ENCODE measurements around the gene LVRN.

LVRN gene

DNA sequence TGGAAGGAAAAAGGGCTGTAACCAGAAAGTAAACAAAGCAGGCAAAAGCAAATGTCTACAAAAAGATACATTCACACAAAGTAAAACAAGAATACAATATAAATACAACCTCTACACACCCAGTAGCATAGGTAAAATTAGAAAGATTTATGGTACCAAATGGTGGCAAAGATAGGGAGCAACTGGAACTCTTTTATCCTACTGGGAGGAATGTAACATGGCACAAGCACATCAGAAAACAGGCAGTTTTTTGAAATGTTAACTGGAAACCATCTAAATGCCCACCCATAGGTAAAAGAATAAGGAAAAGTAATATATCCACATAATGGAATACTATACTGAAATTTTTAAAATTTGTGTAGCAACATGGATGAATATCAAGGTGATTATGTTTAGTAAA lies 61.3 kb downstream of the LVRN start:
- DNase-seq (ENCODE audit: low read depth in 2 of 3, low spot score in 2 of 3), result no peak

DNA sequence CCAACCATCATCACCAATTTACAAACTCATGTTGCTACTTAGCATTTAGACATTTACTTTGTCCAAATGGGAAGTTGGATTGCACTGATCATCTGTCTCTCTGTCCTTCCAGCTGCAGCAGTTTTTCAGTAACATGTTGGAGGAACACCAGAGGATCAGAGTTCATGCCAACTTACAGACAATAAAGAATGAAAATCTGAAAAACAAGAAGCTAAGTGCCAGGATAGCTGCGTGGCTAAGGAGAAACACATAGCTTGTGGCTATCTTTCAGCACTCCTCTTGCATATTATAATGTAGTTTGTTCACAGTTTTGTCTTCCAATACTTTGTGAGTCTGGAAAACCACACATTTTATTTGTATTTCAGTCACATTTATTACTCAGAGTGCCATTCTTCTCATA lies 63.6 kb downstream of the LVRN start:
- no peak for DNase-seq (ENCODE audit: low read depth in 2 of 3, low spot score in 2 of 3)

DNA sequence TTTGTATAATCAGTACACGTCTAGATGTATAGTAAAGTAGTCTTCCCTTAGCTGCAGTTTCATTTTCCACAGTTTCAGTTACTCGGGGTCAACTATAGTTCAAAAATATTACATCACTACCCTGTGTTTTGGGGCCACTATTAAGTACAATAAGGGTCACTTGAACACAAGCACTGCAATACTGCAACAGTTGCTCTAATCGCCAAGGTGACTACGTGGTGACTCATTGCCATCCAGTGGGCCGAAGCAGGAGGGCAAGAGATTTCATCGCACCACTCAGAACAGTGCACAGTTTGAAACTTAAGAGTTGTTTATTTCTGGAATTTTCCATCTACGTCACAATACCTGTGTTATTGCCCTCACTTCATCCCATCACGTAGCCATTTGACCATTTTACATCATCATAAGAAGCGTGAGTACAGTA lies 69.8 kb downstream of the LVRN start, which contains the start of gene ARL14EPL:
TSS of gene ARL14EPL (plus strand) at position 379 of the 424 bp plus-strand sequence. CDS start 18,994 bp downstream, outside the sequence.
- no peak for DNase-seq (ENCODE audit: low read depth in 2 of 3, low spot score in 2 of 3)

DNA sequence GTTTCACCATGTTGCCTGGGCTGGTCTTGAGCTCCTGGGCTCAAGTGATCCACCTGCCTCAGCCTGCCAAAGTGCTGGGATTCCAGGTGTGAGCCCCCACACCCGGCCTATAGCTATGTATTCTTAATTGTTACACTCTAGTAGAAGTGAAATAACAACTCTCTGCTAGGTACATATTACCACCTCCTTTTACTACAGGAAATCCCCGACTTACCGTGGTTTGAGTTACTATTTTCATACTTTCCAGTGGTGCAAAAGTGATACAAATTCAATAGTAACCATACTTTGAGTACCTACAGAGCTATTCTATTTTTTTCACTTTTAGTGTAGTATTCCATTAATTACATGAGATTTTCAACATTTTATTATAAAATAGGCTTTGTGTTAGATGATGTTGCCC lies 70.7 kb downstream of the LVRN start:
- DNase-seq (ENCODE audit: low read depth in 2 of 3, low spot score in 2 of 3), result no peak

DNA sequence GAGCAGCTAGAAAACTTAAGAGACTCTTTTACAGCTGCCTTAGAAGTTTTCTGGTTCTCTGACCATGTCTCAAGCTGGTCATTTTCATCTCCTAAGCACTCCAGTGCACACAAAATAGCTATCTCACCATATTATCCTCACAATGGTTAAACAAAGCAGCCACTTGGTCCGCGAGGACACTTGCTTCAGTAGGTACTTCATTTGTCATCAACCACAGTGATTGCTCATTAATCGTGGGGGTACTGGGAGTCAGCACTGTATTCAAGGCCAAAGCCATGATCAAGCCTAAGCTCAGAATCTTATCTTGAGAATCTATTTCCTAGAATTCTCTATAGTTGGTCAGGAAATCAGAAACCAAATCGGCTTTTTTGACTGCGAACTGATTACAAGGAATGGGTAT lies 72.8 kb downstream of the LVRN start:
- DNase-seq (ENCODE audit: low read depth in 2 of 3, low spot score in 2 of 3), result no peak

DNA sequence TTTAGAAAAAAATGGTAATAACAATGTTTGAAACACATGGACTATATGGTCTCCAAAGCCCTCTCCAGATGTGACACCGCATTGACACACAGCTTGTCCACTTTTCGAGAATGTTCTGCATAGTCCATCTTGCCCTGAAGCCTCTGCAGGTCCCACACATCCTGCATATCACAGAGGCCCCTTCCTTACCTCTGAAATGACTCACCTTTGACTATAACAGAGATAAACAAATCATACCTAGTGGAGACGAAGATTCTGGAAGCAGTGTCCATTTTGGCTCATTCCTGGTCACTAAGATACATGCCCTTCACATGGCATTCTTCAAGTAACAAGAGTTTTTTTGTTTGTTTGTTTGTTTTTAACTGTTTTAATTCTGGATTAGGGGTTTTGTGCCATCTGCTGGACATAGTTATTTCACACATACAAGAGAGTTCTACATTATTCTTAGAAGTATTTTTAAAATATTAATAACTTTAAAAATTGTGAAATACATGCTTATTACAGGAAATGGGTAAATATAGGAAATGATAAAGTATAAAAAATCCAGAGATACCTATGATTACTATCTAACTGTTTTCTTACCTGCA lies 75.1 kb downstream of the LVRN start:
- DNase-seq (ENCODE audit: low read depth in 2 of 3, low spot score in 2 of 3), result no peak

DNA sequence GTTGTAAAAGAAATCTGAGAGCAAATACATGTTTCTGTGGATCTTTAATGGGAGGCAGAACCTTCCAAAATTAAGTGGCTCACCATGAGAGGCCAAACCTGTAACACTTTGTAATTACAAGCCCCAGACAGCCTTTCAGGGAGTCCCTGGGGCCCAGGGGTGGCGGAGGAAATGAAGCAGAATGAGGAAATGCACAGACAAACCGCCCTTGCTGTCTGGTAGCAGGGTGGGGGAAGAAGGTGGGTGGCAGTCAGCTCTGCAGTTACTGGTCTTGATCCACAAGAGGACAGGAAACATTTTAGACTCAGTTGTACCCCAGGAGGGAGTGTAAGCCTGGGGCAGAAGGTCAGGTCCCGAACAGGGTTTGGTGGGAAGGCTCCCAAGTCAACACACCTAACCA lies 76.5 kb downstream of the LVRN start:
- no peak for DNase-seq (ENCODE audit: low read depth in 2 of 3, low spot score in 2 of 3)

DNA sequence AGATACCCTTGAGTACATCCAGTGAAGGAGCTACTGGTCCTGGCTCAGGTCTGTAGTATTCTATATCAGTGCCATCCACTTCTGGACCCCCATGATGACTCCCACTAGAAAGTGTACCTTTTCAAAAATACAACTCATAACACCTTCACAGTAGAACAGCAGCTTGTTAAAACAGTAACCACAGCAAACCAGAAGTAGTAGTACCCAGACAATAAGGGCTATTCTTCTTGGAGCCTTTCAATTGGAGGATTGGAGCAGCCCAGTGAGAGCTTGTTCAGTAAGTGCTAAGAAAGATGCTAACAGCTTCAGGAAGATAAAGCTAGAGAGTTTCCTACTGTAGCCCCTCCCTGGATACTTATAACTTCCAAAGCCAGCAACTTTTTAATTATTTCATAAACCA lies 80.1 kb downstream of the LVRN start:
- DNase-seq (ENCODE audit: low read depth in 2 of 3, low spot score in 2 of 3), result no peak

DNA sequence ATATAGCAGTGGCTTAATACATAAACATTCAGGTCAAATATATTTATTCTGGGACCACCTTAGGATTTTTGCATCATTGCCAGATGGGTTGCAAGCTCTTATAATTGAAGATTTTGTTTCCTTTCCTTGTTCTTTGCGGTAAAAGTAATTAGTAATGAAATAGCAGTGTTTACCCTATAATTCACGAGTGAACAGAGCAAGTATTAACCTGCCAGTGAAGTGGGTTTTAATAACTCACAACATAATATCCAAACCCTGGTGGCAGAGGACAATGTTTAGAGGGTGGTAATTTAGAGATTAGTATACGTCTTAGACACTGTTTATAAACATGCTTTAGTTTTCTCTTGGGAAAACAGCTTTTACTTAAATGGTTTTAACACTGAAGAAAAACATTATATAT lies 81.8 kb downstream of the LVRN start:
- no peak for DNase-seq (ENCODE audit: low read depth in 2 of 3, low spot score in 2 of 3)

DNA sequence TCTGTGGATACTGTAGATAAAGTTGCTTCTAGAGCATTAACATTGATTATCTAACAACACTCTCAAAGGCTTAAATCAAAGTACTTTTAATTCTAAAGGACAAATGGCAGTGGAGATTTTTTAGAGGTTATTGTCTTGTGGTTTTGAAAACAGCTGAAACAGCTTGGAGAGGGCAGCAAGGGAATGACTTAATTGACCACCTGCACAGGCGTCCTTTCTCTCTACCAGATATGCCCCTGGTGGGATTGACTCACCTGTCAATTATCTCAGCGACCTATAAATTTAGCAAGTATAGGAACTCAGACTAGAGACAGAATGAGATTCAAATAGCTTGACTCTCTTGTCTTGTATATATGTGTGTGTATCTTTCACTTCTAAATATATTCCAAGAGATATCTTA lies 83.5 kb downstream of the LVRN start:
- DNase-seq (ENCODE audit: low read depth in 2 of 3, low spot score in 2 of 3), result no peak

DNA sequence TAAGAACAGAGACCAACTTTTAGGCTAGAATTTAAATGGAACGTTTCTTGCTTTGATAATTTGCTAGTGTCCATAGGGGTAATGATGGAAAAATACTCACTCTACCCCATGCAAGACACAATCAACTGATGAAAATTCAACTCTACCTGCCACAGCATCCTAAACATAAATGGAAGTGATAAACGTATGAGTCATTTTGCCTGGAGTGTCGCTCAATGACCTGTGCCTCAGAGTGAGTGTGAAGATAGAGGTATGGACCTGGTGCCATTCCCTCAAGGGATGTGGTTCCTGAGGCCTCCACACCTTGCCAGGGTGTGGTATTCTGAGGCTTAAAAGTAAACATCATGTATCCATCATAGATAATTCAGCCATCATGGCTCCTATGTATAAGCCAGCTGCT lies 84.0 kb downstream of the LVRN start:
- DNase-seq (ENCODE audit: low read depth in 2 of 3, low spot score in 2 of 3), result no peak

DNA sequence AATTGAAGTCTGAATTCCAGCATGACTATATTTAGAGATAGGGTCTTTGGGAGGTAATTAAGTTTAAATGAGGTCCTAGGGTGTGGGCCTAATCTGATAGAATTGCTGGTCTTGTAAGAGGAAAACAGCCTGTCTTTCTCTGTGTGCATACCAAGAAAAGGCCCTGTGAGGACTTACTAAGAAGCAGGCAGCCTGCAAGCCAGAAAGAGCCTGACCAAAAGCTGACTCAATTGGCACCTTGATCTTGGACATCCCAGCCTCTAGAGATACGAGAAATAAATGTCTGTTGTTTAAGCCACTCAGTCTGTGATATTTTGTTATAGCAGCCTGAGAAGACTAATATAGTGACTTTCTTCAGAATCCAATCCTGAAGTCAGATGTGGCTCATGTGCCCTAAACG lies 84.5 kb downstream of the LVRN start:
- DNase-seq (ENCODE audit: low read depth in 2 of 3, low spot score in 2 of 3), result no peak

DNA sequence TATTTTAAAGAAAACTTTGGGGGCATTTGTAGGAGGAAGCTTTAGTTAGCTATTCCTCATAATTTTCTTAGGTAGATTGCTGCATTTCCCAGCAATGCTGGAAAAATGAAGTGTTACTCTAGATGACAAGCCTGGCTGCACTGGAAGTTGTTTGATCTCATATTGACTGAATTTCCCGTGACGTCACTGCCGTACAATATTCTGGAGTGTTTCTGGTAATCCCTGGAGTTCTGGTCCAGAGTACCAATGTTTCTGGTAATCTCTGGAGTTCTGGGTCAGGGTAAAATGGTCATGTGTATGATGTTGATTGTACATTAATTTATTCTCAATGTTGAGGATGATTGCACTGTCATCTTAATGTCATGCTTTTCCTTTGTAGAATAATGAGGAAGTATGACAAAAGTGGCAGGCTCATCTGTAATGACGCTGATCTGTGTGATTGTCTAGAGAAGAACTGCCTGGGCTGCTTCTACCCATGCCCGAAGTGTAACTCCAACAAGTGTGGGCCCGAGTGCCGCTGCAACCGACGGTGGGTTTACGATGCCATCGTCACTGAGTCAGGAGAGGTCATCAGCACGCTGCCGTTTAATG lies 96.2 kb downstream of the LVRN start:
- no peak for DNase-seq (ENCODE audit: low read depth in 2 of 3, low spot score in 2 of 3)

DNA sequence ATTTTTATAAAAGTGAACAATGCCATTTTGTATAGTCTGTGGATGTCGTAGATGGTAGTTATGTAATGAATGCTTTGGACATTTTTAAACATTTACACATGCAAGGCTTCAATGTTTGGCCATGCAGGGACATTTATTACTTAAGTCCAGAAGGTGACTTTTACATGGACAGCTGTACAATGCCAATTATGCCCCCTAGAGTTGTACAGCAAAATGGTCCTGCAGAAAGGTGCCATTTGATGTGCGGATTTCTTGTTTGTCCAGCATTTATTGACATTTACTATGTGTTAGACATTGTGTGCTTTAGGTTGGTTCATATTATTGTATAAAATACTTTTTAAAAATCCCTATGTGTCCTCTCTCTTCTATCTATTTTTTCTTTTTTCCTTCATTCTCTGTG lies 100.1 kb downstream of the LVRN start:
- no peak for DNase-seq (ENCODE audit: low read depth in 2 of 3, low spot score in 2 of 3)

DNA sequence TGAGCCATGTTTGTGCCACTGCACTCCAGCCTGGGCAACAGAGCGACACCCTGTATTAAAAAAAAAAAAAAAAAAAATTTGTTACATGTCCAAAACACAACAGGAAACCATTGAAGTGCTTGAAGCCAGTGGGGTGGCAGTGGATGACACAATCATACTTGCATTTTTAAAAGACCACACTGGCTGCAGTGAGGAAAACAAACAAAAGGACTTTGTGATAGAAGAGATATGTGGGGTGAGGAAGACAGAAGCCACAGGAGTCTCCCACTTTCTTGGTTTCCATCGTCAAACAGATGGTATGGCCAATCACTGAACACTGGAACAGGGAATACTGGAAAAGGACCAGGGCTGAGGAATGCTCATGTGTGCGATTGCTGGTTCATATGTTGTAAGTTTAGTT lies 101.7 kb downstream of the LVRN start:
- no peak for DNase-seq (ENCODE audit: low read depth in 2 of 3, low spot score in 2 of 3)

DNA sequence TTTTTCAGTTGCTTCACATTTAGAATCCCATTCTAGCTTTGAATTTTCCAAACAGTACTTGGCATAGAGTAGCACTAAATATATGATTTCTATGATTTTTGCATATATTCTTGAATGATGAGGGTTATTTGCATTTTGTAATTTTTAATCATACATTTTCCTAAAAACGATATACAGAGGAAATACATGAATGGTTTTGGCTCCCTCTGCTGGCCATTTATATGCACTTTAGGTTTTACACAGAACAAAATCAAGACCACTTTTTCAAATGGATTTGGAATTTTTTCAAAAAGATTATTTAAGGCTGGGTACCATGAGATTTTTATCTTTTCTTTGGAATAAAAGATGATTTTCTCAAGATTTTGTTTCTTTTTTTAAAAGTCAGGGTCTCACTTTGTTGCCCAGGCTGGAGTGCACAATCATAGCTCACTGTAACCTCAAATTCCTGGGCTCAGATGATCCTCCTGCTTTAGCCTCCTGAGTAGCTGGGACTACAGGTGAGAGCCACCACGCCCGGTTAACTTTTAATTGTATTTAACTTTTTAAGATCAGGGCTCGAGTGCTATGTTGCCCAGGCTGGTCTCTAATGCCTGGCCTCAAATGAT lies 105.9 kb downstream of the LVRN start:
- DNase-seq (ENCODE audit: low read depth in 2 of 3, low spot score in 2 of 3), result no peak

DNA sequence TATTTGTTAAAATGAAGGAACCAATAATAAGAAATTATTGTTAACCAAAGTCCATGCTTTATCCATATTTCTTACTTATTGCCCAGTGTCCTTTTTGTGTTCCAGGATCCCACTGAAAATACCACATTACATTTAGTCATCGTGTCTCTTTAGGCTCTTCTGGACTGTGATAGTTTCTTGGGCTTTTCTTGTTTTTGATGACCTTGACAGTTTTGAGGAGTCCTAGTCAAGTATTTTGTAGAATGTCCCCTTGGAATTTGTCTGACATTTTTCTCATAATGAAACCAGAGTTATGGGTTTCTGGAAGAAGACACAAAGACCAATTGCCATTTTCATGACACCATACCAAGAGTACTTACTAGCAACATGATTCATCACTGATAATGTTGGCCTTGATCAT lies 108.9 kb downstream of the LVRN start:
- no peak for DNase-seq (ENCODE audit: low read depth in 2 of 3, low spot score in 2 of 3)

DNA sequence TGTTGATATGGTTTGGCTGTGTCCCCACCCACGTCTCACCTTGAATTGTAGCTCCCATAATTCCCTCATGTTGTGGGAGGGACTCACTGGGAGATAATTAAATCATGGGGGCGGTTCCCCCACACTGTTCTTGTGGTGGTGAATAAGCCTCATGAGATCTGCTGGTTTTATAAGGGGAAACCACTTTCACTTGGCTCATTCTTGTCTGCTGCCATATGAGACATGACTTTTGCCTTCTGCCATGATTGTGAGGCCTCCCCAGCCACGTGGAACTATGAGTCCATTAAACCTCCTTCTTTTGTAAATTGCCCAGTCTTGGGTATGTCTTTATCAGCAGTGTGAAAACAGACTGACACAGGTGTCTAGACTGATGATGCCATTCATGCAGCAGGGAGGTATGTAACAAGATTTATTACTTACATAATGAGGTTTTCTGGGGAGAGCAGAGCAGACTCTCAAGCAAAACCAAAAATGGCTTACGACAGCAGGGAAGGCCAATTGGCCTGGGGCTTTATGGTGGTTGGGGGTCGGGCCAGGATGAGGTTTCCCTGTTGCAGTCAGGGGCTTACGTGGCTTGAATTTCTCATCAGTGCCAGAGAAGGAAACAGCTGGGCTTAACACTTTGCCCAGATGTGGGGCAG lies 113.0 kb downstream of the LVRN start:
- no peak for DNase-seq (ENCODE audit: low read depth in 2 of 3, low spot score in 2 of 3)

DNA sequence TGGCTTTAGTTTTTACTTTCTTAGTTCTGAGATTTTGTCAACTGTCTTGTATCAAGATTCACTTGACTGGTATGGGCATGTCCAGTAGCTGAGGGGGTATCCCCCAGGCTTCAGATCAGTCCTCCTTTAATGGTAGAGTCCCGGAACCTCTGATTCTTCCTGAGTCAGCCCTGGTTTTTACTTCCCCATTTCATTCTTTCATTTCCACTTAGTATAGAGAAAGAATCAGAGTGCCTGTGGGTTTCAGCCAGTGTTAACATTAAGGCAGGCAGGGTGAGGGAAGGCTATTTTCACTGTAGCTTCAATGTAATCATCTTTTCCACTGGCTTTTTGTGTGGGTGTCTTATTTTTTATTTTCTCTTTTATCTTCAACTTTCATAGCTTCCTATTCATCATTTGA lies 114.2 kb downstream of the LVRN start:
- DNase-seq (ENCODE audit: low read depth in 2 of 3, low spot score in 2 of 3), result no peak

Measured in activated CD8-positive, alpha-beta memory T cell treated with anti-CD3 and anti-CD28 coated beads for 48 hours (primary cell).